Stromal cell of bone marrow (primary cell): Measurements from ENCODE around the gene ZNF48.

Experiments used
- DNase-seq: peaks from one replicate; pipeline ENCODE4 v3.0.0-alpha.2; 2012; ENCODE audit warnings: low read depth

Gene ZNF48

GRCh38 chr16:30395155-30395991, at the start of gene ZNF48:
Gene ZNF48 (plus strand): TSS chr16:30395420. CDS start chr16:30395795, 375 bp downstream.
- DNase-seq, result peak; percentile 81

- DNase-seq, result no peak
Measured at GRCh38 chr16:30346286-30346685, 48.9 kb upstream of the ZNF48 start.

- no peak for DNase-seq
Measured at GRCh38 chr16:30348113-30348512, 47.1 kb upstream of the ZNF48 start.

- DNase-seq, result no peak
Measured at GRCh38 chr16:30348929-30349328, 46.3 kb upstream of the ZNF48 start.

- no peak for DNase-seq
Measured at GRCh38 chr16:30349675-30350074, 45.5 kb upstream of the ZNF48 start.

- no peak for DNase-seq
Measured at GRCh38 chr16:30350134-30350871, 44.9 kb upstream of the ZNF48 start.

- no peak for DNase-seq
Measured at GRCh38 chr16:30351001-30351441, 44.2 kb upstream of the ZNF48 start.

GRCh38 chr16:30351586-30352419, 43.4 kb upstream of the ZNF48 start:
- peak; percentile 87 for DNase-seq

- no peak for DNase-seq
Measured at GRCh38 chr16:30352488-30353401, 42.5 kb upstream of the ZNF48 start.

- DNase-seq, result no peak
Measured at GRCh38 chr16:30353438-30354129, 41.6 kb upstream of the ZNF48 start.

GRCh38 chr16:30354423-30355143, 40.6 kb upstream of the ZNF48 start:
- no peak for DNase-seq

- peak; percentile 100 for DNase-seq
Measured at GRCh38 chr16:30355144-30355953, 39.9 kb upstream of the ZNF48 start, which contains the start of gene CD2BP2. Gene CD2BP2 (minus strand): TSS chr16:30355308. CDS start chr16:30354681, 627 bp downstream.

GRCh38 chr16:30355954-30356308, 39.3 kb upstream of the ZNF48 start:
- no peak for DNase-seq

GRCh38 chr16:30356401-30357084, 38.7 kb upstream of the ZNF48 start:
- DNase-seq, result no peak

GRCh38 chr16:30357085-30357714, 38.0 kb upstream of the ZNF48 start:
- no peak for DNase-seq

- no peak for DNase-seq
Measured at GRCh38 chr16:30357715-30358576, 37.3 kb upstream of the ZNF48 start.

GRCh38 chr16:30358577-30358936, 36.7 kb upstream of the ZNF48 start:
- no peak for DNase-seq
